ENCODE data around the gene DNAH6.

Gene DNAH6

GRCh38 chr2:84748341-84748740 is 232.0 kb downstream of the DNAH6 start:
- no peak overlapping the region for H4K8ac ChIP-seq (ENCODE audit: low read depth, low read length)
- H4K91ac ChIP-seq (ENCODE audit: low read depth, low read length, poor library complexity): no peak overlapping the region
- H3K36me3 ChIP-seq (replicated peaks in 1 of 2; ENCODE audit: control insufficient read depth in 2 of 2, insufficient read depth in 2 of 2, low read length in 2 of 2): no peaks in the 10 kb centered on the region
- no peak overlapping the region for H3K18ac ChIP-seq (ENCODE audit: low read length)
- no peak overlapping the region for H2AFZ ChIP-seq (ENCODE audit: low read length)
- no peaks in the 10 kb centered on the region for H3K4me1 ChIP-seq (ENCODE audit: control insufficient read depth in 2 of 2, insufficient read depth in 1 of 2, low read depth in 1 of 2, low read length in 2 of 2)
- no peak overlapping the region for H2AK5ac ChIP-seq (ENCODE audit: low read depth, low read length)
- H2BK5ac ChIP-seq (ENCODE audit: low read length): no peak overlapping the region
- H3K4ac ChIP-seq (ENCODE audit: low read length): no peak overlapping the region
- no peak overlapping the region for H3K23ac ChIP-seq (ENCODE audit: low read depth, low read length, poor library complexity)
- no peak overlapping the region for H2BK15ac ChIP-seq (ENCODE audit: low read length)
- H2BK12ac ChIP-seq (ENCODE audit: low read length): no peak overlapping the region
- DNase-seq (ENCODE audit: low spot score): no peak
- H2BK120ac ChIP-seq (ENCODE audit: low read depth, low read length): no peak overlapping the region
- H3K9me3 ChIP-seq (replicated peaks in 1 of 2; ENCODE audit: control insufficient read depth in 2 of 2, insufficient read depth in 1 of 2, low read depth in 1 of 2, low read length in 2 of 2): no peaks in the 10 kb centered on the region
- no peaks in the 10 kb centered on the region for H3K79me1 ChIP-seq (ENCODE audit: low read depth, low read length)
- no peak overlapping the region for H3K9ac ChIP-seq (ENCODE audit: low read depth, low read length, poor library complexity)
- no peak overlapping the region for H3K14ac ChIP-seq (ENCODE audit: low read length)
- H3K4me2 ChIP-seq (ENCODE audit: insufficient read depth, low read length, poor library complexity, severe bottlenecking): no peak overlapping the region
- H3K27me3 ChIP-seq (ENCODE audit: control insufficient read depth in 3 of 3, insufficient read depth in 3 of 3, low read depth in 1 of 3, low read length in 3 of 3): no peaks in the 10 kb centered on the region
- no peak overlapping the region for H3K27ac ChIP-seq (replicated peaks; ENCODE audit: low read length)
- H3K4me3 ChIP-seq (ENCODE audit: low read length in 2 of 2): no peak overlapping the region

GRCh38 chr2:84749442-84749841 is 233.1 kb downstream of the DNAH6 start:
- Histone ChIP-seq H3K79me1 (ENCODE audit: low read depth, low read length) (no peaks in the 10 kb centered on the region), H3K4me1 (ENCODE audit: control insufficient read depth in 2 of 2, insufficient read depth in 1 of 2, low read depth in 1 of 2, low read length in 2 of 2) (no peaks in the 10 kb centered on the region), H3K27me3 (ENCODE audit: control insufficient read depth in 3 of 3, insufficient read depth in 3 of 3, low read depth in 1 of 3, low read length in 3 of 3) (no peaks in the 10 kb centered on the region), H3K4me2 (ENCODE audit: insufficient read depth, low read length, poor library complexity, severe bottlenecking) (no peak overlapping the region), H2AK5ac (ENCODE audit: low read depth, low read length) (no peak overlapping the region), H3K9me3 (replicated peaks in 1 of 2; ENCODE audit: control insufficient read depth in 2 of 2, insufficient read depth in 1 of 2, low read depth in 1 of 2, low read length in 2 of 2) (no peaks in the 10 kb centered on the region), H2BK12ac (ENCODE audit: low read length) (no peak overlapping the region), H3K14ac (ENCODE audit: low read length) (no peak overlapping the region), H2AFZ (ENCODE audit: low read length) (no peak overlapping the region), H3K36me3 (replicated peaks in 1 of 2; ENCODE audit: control insufficient read depth in 2 of 2, insufficient read depth in 2 of 2, low read length in 2 of 2) (no peaks in the 10 kb centered on the region), H2BK5ac (ENCODE audit: low read length) (no peak overlapping the region), H3K9ac (ENCODE audit: low read depth, low read length, poor library complexity) (no peak overlapping the region), H4K91ac (ENCODE audit: low read depth, low read length, poor library complexity) (no peak overlapping the region), H3K27ac (replicated peaks; ENCODE audit: low read length) (no peak overlapping the region), H3K4me3 (ENCODE audit: low read length in 2 of 2) (no peak overlapping the region), H3K18ac (ENCODE audit: low read length) (no peak overlapping the region), H3K23ac (ENCODE audit: low read depth, low read length, poor library complexity) (no peak overlapping the region), H2BK120ac (ENCODE audit: low read depth, low read length) (no peak overlapping the region), H2BK15ac (ENCODE audit: low read length) (no peak overlapping the region), H3K4ac (ENCODE audit: low read length) (no peak overlapping the region), H4K8ac (ENCODE audit: low read depth, low read length) (no peak overlapping the region)
- no peak for DNase-seq (ENCODE audit: low spot score)

GRCh38 chr2:84755096-84755495 is 238.8 kb downstream of the DNAH6 start:
- H3K4me1 ChIP-seq (ENCODE audit: control insufficient read depth in 2 of 2, insufficient read depth in 1 of 2, low read depth in 1 of 2, low read length in 2 of 2): no peaks in the 10 kb centered on the region
- DNase-seq (ENCODE audit: low spot score): no peak
- WGBS, 2 donors (ENCODE audit: extremely low coverage in 2 of 2, insufficient read length in 2 of 2, insufficient replicate concordance in 1 of 2): no CpG with 5 or more reads among the region's 1 CpG
- H3K4me3 ChIP-seq (ENCODE audit: low read length in 2 of 2): no peak overlapping the region
- no peak overlapping the region for H2BK120ac ChIP-seq (ENCODE audit: low read depth, low read length)
- no peak overlapping the region for H3K9ac ChIP-seq (ENCODE audit: low read depth, low read length, poor library complexity)
- no peak overlapping the region for H4K8ac ChIP-seq (ENCODE audit: low read depth, low read length)
- H3K27me3 ChIP-seq (ENCODE audit: control insufficient read depth in 3 of 3, insufficient read depth in 3 of 3, low read depth in 1 of 3, low read length in 3 of 3): no peaks in the 10 kb centered on the region
- no peak overlapping the region for H2BK15ac ChIP-seq (ENCODE audit: low read length)
- no peaks in the 10 kb centered on the region for H3K36me3 ChIP-seq (replicated peaks in 1 of 2; ENCODE audit: control insufficient read depth in 2 of 2, insufficient read depth in 2 of 2, low read length in 2 of 2)
- H4K91ac ChIP-seq (ENCODE audit: low read depth, low read length, poor library complexity): no peak overlapping the region
- no peak overlapping the region for H3K23ac ChIP-seq (ENCODE audit: low read depth, low read length, poor library complexity)
- H3K14ac ChIP-seq (ENCODE audit: low read length): no peak overlapping the region
- H2BK5ac ChIP-seq (ENCODE audit: low read length): no peak overlapping the region
- no peak overlapping the region for H2BK12ac ChIP-seq (ENCODE audit: low read length)
- H3K4ac ChIP-seq (ENCODE audit: low read length): no peak overlapping the region
- no peak overlapping the region for H3K18ac ChIP-seq (ENCODE audit: low read length)
- no peak overlapping the region for H3K27ac ChIP-seq (replicated peaks; ENCODE audit: low read length)
- no peaks in the 10 kb centered on the region for H3K79me1 ChIP-seq (ENCODE audit: low read depth, low read length)
- no peak overlapping the region for H2AK5ac ChIP-seq (ENCODE audit: low read depth, low read length)
- no peak overlapping the region for H3K4me2 ChIP-seq (ENCODE audit: insufficient read depth, low read length, poor library complexity, severe bottlenecking)
- no peaks in the 10 kb centered on the region for H3K9me3 ChIP-seq (replicated peaks in 1 of 2; ENCODE audit: control insufficient read depth in 2 of 2, insufficient read depth in 1 of 2, low read depth in 1 of 2, low read length in 2 of 2)
- H2AFZ ChIP-seq (ENCODE audit: low read length): no peak overlapping the region

- Histone ChIP-seq H3K27ac (replicated peaks; ENCODE audit: low read length) (no peak overlapping the region), H3K4me3 (ENCODE audit: low read length in 2 of 2) (no peak overlapping the region), H3K4me2 (ENCODE audit: insufficient read depth, low read length, poor library complexity, severe bottlenecking) (no peak overlapping the region), H2BK5ac (ENCODE audit: low read length) (no peak overlapping the region), H3K14ac (ENCODE audit: low read length) (no peak overlapping the region), H2BK15ac (ENCODE audit: low read length) (no peak overlapping the region), H2BK120ac (ENCODE audit: low read depth, low read length) (no peak overlapping the region), H3K27me3 (ENCODE audit: control insufficient read depth in 3 of 3, insufficient read depth in 3 of 3, low read depth in 1 of 3, low read length in 3 of 3) (no peaks in the 10 kb centered on the region), H3K9me3 (replicated peaks in 1 of 2; ENCODE audit: control insufficient read depth in 2 of 2, insufficient read depth in 1 of 2, low read depth in 1 of 2, low read length in 2 of 2) (no peaks in the 10 kb centered on the region), H3K9ac (ENCODE audit: low read depth, low read length, poor library complexity) (no peak overlapping the region), H3K79me1 (ENCODE audit: low read depth, low read length) (no peaks in the 10 kb centered on the region), H2BK12ac (ENCODE audit: low read length) (no peak overlapping the region), H3K23ac (ENCODE audit: low read depth, low read length, poor library complexity) (no peak overlapping the region), H3K18ac (ENCODE audit: low read length) (no peak overlapping the region), H4K91ac (ENCODE audit: low read depth, low read length, poor library complexity) (no peak overlapping the region), H2AFZ (ENCODE audit: low read length) (no peak overlapping the region), H2AK5ac (ENCODE audit: low read depth, low read length) (no peak overlapping the region), H3K4me1 (ENCODE audit: control insufficient read depth in 2 of 2, insufficient read depth in 1 of 2, low read depth in 1 of 2, low read length in 2 of 2) (no peaks in the 10 kb centered on the region), H3K4ac (ENCODE audit: low read length) (no peak overlapping the region), H4K8ac (ENCODE audit: low read depth, low read length) (no peak overlapping the region), H3K36me3 (replicated peaks in 1 of 2; ENCODE audit: control insufficient read depth in 2 of 2, insufficient read depth in 2 of 2, low read length in 2 of 2) (no peaks in the 10 kb centered on the region)
- no CpG with 5 or more reads among the region's 3 CpGs for WGBS, 2 donors (ENCODE audit: extremely low coverage in 2 of 2, insufficient read length in 2 of 2, insufficient replicate concordance in 1 of 2)
- no peak for DNase-seq (ENCODE audit: low spot score)
Measured at GRCh38 chr2:84757648-84758047, 241.3 kb downstream of the DNAH6 start.

Data from neuronal stem cell (in vitro differentiated cells).